Activated CD4-positive, CD25-positive, alpha-beta regulatory T cell (primary cell): Measurements from ENCODE around the gene OR2M3.
"Not testable (repeated sequence)": the region's sequence is repeated elsewhere in the genome, so short reads cannot be mapped to it uniquely, and the experiment has no call there.

Experiments used
- DNase-seq, 4 experiments: peaks; one replicate each; lab custom pipeline; 2025; lab: John Stamatoyannopoulos, UW

Gene OR2M3

GRCh38 chr1:248196965-248197364 lies at the start of gene OR2M3:
Gene OR2M3, plus strand, starts transcription at chr1:248197265. Its CDS starts 5,803 bp downstream, at chr1:248203068.
- no peak for DNase-seq

GRCh38 chr1:248152056-248152827 lies 44.8 kb upstream of the OR2M3 start:
- no peak for DNase-seq

GRCh38 chr1:248155927-248156326 lies 41.1 kb upstream of the OR2M3 start:
- DNase-seq = no peak

- no peak for DNase-seq
Measured at GRCh38 chr1:248158758-248159157, 38.3 kb upstream of the OR2M3 start.

GRCh38 chr1:248164031-248164430 lies 33.0 kb upstream of the OR2M3 start:
- no peak for DNase-seq

- DNase-seq = no peak
Measured at GRCh38 chr1:248165186-248165585, 31.9 kb upstream of the OR2M3 start.

GRCh38 chr1:248174521-248174920 lies 22.5 kb upstream of the OR2M3 start, which contains the start of gene OR2M2:
Gene OR2M2, plus strand, starts transcription at chr1:248174821. Its CDS starts 5,165 bp downstream, at chr1:248179986.
- DNase-seq = no peak

- no peak for DNase-seq
Measured at GRCh38 chr1:248183996-248184395, 13.1 kb upstream of the OR2M3 start.

GRCh38 chr1:248187363-248187762 lies 9.7 kb upstream of the OR2M3 start:
- DNase-seq = no peak

GRCh38 chr1:248189026-248189425 lies 8.0 kb upstream of the OR2M3 start:
- DNase-seq = no peak

- DNase-seq = no peak
Measured at GRCh38 chr1:248194117-248194516, 2.9 kb upstream of the OR2M3 start.

GRCh38 chr1:248215880-248216279 lies 18.8 kb downstream of the OR2M3 start:
- DNase-seq = no peak

- DNase-seq = no peak
Measured at GRCh38 chr1:248225537-248225936, 28.5 kb downstream of the OR2M3 start.

GRCh38 chr1:248229360-248229908 lies 32.4 kb downstream of the OR2M3 start:
- DNase-seq = no peak

GRCh38 chr1:248231117-248231516 lies 34.1 kb downstream of the OR2M3 start, which contains the start of gene OR2M4:
Gene OR2M4, plus strand, starts transcription at chr1:248231417. Its CDS starts 7,512 bp downstream, at chr1:248238929.
- no peak for DNase-seq

- no peak for DNase-seq
Measured at GRCh38 chr1:248239478-248239877, 42.4 kb downstream of the OR2M3 start.

GRCh38 chr1:248243204-248243603 lies 46.1 kb downstream of the OR2M3 start:
- DNase-seq = no peak

- DNase-seq = not testable (repeated sequence)
Measured at GRCh38 chr1:248259309-248259708, 62.2 kb downstream of the OR2M3 start.
